COLO668 (cell line): ENCODE data around the gene LRP1B.

Experiments used
- DNase-seq: peaks from one replicate; lab custom pipeline; 2025; ENCODE audit not compliant: unreplicated experiment; lab: John Stamatoyannopoulos, UW

LRP1B gene

DNA sequence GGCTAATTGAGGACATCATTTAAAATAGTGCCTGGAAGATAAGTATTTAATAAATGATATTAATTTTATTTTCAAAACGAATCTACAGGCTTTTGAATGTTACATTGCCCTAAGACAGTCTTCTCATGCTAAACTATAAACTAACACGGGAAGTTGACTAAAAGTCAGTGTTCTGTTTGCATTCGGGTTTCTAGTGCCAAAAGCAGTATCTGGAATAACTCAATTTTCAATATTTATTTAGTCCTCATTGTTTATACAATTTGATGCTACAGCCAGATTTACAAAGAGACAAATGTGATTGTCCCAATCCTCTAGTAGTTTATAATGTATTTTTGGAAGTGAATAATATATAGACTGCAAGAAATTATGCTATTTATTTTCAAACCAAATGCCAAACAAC is 429.2 kb downstream of the LRP1B start:
- DNase-seq: no peak

- DNase-seq: no peak
Observed at GRCh38 chr2:141699573-141699972, 431.2 kb downstream of the LRP1B start.

DNA sequence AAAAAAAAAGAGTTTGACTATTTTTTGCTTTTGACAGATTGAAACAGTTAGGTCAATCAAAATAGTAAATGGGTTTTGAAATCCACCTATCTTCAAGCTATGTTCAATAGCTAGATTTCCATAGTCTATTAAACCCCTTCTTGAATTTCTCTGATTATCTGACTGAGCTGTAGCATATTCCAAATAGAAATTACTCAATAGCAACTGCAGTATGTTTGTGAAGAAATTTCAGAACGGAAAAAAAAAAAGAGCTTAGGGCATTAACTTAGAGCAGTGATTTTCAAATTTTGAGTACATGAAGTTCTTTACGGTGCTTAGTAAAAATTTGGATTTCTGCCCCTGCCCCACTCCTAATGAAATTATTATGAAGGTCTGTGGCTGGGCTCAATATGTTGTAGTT is 432.3 kb downstream of the LRP1B start:
- no peak for DNase-seq

- no peak for DNase-seq
Observed at GRCh38 chr2:141697035-141697434, 433.8 kb downstream of the LRP1B start.

- DNase-seq: no peak
Observed at GRCh38 chr2:141694180-141694579, 436.6 kb downstream of the LRP1B start.

DNA sequence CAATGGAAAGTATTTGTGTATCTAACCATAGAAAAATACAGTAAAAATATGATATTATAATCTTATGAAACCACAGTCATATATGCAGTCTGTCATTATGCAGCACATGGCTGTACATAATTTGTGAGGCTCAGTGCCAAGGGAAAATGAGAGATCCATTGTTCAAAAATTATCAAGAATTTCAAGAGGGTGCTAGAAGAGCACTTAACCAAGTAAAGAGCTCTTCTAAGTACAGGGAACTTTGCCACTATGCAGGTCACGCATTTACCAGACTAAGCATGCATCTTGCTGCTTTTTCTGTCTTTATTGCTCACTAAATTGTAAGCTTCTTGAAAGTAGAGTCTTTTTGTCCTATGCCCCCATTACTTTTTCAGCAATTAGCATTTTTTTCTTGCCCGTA is 438.0 kb downstream of the LRP1B start:
- no peak for DNase-seq

- DNase-seq: no peak
Observed at GRCh38 chr2:141676139-141676538, 454.7 kb downstream of the LRP1B start.

DNA sequence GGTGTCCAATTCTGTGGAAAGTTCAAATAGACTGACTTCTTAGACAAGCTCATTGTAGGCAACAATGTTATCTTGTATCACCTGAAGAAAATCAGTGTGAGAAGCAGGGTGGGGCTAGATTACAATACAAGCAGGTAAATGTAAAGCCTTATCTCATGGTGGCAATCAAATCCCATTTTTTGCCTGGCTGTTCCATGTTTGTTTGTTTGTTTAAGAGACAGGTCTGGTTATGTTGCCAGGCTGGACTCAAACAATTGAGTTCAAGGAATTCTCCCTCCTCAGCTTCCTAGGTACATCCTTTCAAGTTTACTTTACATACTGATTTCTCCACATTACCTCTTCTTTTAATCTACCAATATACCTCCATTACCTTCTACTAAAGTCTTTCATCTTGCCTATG is 464.6 kb downstream of the LRP1B start:
- DNase-seq: no peak

- no peak for DNase-seq
Observed at GRCh38 chr2:141660232-141660631, 470.6 kb downstream of the LRP1B start.

DNA sequence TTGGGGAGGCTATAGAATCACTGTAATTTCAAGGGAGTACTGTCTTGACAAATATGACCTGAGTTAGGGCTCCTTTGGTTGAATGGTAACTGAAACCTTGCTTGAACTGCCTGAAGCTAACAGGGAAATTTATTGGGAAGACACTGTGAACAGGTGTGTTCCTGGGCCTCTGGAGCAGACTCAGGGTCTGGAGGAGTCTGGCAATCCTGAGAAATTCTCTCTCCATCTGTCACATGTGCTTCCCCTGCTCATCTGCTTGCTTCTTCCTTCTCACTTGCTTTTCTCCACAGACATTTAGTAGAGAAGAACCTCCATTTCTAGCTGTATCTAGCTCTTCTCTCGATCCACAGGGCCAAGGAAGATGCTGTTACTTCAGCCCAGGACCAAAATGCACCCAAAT is 476.5 kb downstream of the LRP1B start:
- no peak for DNase-seq

GRCh38 chr2:141653184-141653583 is 477.6 kb downstream of the LRP1B start:
- no peak for DNase-seq

- DNase-seq: no peak
Observed at GRCh38 chr2:141652308-141652707, 478.5 kb downstream of the LRP1B start.

GRCh38 chr2:141647353-141647752 is 483.5 kb downstream of the LRP1B start:
- no peak for DNase-seq

- no peak for DNase-seq
Observed at GRCh38 chr2:141641462-141641861, 489.4 kb downstream of the LRP1B start.

DNA sequence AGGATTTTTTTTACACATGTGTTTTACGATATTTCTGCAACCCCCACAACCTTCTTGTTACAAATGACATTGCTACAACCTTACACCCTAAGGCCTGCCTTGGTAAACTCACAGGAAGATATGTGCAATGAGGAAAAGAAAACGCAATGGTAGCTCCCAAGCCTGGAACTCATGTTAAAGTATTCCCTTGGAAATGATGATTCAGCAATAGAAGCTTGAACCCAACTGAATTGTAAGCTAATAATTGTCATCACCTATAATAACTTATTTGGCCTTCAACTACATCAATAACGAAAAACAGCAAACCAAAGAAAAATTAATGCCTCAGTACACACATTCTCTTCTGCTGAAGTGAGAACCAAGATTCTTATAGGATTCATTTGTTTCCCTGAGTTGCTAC is 491.0 kb downstream of the LRP1B start:
- no peak for DNase-seq

DNA sequence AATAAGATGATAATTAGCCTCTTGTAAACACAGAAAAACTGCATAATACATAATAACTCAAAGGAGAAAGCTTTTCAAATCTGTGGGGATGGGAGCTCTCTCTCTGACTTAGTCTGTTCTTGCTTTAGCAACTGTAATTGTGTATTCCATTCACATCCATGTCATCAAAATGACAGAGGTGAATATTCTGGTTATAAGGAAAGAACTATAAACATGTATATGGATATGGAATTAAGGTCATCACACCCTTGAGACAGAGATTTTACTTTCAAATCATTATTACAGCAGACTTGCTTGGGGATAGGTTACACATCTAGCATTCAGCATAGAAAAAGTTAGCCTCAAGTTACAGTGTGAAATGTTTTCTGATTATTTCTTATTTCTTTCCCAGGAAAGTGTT is 497.7 kb downstream of the LRP1B start:
- no peak for DNase-seq

DNA sequence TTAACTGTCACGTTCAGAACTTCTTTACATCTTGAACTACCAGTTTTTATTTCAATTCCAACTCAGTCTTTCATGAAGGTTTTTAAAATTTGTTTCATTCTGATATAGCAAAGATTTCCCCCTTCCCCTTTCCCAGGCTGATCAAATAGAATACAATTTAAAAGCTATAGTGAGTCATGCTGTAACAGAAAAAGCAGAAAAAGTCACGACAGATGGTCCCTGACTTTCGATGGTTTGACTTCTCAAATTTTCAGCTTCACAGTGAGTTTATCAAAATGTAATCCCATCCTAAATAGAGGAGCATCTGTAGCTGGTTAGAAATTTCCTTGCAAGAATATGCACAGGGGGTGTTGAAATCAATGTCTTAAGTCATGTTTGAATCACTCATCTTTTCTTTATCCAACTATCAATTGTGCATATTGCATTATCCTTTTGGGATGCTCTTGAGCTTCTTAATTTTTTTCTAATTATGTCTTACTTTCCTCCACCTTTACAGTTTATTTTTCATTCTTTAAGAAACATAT is 500.3 kb downstream of the LRP1B start:
- DNase-seq: no peak

GRCh38 chr2:141620372-141620771 is 510.4 kb downstream of the LRP1B start:
- no peak for DNase-seq

DNA sequence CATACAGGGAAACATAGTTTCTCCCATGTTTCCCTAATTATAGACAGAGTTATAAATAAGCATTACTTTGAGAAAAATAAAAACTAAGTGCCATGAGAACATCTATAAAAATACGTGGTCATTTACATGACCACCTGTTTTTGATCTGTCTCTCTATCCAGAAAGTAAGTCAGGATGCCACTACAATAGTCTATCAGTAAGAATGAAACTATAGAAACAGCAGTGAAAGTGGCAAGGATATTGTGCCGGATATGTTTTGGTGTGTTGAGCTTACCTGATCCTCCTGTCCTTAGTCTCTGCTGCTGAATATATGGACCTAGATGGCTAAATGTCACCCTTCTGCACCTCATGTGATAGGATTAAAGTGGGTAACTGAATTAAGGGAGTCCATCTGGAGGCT is 512.4 kb downstream of the LRP1B start:
- DNase-seq: no peak

GRCh38 chr2:141611981-141612380 is 518.8 kb downstream of the LRP1B start:
- no peak for DNase-seq

GRCh38 chr2:141611176-141611571 is 519.6 kb downstream of the LRP1B start:
- no peak for DNase-seq

DNA sequence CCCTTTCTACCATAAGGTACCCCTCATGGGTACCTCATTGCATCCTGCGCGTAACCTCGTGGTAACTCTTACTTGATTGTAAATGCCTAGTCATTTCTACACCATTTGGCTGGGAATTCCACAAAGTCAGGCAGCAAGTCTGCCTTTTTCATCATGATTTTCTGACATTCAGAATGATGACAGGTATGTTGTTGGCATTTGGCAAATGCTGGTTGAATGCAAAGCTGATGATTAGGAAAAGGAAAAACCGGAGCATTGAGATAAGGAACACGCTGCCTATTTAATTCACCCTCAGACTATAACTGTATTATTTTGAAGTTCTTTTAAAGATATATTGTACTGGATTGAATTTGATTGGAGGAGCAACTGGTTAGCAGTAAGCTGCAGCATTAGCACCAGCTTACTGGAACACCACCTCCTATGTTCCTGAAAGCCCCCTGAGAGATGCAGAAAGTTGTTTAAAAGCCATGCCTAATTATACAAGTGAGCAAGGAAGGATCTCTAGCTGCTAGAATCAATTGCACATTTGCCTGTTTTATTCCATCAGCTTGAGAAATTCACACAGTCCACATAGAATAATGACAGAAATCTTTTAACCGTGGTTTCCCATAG is 520.1 kb downstream of the LRP1B start:
- DNase-seq: no peak

GRCh38 chr2:141605163-141605562 is 525.7 kb downstream of the LRP1B start:
- no peak for DNase-seq
